Fibroblast of skin of abdomen (primary cell): ENCODE results near the gene TLCD5.

Experiments
- DNase-seq: peaks from one replicate; pipeline ENCODE4 v3.0.0-alpha.2; 2013

The TLCD5 gene

DNA sequence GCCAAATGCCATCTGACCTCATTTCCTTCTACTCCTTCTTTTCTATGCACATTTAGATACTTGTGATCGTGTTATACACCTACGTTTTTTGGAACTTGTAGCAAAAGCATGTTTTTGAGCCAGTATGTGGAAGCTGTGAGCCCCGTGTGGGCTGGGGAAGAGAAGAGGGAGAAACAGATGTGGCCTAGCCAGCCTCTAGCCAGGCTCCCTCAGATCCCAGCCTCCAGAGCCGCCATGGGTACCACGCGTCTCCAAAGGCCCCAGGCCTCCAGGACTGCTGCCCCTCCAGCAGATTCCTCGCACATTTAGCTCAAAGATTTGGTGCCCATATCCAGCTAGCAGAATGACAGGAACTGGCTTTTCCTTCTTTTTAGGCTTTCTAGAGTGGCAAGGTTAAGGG is 17.0 kb upstream of the TLCD5 start:
- DNase-seq: no peak

DNA sequence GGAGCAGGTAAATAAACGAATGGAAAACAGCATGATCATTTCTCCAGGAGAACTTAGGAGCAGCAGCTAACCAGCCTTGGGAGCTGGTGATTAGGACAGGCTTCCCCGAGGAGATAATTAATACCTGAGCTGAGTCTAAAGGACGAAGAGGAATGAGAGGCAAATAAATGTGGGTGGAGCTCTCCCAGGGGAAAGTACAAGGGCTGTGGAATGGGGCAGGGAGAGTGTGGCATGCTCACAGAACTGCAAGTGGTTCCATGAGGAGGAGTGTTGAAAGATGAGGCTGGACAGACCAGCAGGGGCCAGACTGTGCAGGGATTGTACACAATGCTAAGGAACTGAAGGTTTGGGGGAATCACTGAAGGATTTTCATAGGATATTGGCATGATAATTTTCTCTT is 14.2 kb upstream of the TLCD5 start:
- no peak for DNase-seq

DNA sequence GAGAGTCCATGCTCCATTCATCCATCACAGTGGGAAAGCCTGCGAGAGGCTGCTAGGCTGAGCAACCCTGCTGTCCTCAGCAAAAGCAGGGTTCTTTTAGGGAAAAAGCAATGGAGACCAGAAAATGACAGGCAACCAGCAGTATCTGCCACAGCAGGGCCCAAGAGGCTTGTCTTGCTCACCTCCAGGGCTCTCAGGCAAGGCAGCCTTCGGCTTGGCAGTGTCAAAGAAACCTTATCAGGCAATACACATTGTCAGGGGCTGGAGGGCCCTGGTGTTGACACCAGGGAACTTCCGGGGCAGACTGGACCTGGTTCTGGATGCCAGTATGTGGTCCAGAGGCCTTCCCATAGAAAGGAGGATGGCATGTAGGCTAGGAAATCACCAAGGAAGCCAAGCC is 10.2 kb upstream of the TLCD5 start:
- no peak for DNase-seq

DNA sequence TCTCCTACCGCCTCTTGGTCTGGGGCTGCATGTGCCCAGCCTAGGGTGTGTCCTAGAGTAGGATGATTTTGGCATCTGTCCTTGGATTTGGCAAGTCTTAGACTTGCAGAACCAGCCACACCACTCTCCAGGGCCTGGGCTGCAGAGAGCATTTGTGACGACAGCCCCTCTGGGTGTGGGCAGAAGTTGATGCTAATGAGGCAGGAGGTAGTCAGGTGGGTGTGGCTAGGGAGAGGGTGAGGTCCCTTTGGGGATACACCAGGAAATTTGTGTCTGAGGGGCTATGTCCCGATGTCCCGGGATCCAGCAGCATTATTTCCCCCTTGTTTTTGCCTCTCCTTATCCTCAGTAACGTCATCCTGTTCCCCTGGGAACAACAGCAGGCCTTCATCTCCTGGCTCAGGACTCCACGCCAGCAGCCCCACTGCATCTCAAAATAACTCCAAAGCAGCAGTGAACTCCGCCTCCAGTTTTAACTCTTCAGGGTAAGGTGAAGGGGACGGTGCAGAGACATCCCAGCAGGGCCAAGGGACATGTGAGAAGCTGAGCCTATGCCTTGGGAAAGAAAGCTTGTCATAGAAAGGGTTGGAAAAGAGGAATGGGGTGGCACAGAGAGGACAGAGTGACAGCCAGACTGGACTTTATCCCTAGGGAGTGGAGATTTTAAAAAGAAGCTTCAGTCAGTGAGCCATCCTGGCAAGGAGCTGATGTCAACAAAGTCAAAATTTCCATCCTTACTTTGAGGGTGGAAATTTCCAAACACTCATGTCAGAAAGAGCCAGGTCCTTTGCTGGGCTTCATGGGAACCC is 8.0 kb upstream of the TLCD5 start:
- no peak for DNase-seq

DNA sequence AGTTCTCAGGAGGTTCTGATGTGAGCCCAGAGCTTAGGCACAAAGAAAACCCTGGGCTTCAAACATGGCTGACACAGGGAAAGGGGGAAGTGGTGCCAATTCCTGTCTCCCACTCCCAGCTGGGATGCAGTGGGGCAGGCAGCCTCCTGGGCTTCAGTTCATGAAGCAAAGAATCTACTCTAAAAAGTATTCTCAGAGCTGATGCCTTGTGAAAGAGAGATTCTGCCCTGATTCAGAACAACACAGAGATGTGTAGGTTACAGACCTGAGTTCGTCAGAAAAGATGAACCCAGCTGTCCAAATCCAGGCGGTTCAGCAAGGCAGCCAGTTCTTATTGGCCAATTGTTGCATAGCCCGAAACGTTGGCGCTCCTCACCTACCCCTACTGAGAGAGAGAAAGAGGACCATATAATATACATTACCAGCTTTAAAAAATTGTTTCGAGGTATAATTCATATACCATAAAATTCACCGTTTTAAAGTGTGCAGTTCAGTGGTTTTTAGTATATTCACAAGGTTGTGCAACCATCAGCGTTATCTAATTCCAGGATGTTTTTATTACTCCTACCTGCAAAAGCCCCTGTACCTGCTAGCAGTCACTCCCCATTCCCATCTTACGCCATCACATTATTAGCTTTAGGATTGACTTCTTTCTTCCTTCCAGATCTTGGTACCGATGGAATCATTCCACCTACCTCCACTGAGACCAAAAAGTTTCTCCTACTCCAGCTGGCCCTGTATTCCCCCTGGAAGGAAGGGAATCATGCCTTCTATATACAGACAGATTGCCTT is 7.2 kb upstream of the TLCD5 start:
- DNase-seq: no peak

DNA sequence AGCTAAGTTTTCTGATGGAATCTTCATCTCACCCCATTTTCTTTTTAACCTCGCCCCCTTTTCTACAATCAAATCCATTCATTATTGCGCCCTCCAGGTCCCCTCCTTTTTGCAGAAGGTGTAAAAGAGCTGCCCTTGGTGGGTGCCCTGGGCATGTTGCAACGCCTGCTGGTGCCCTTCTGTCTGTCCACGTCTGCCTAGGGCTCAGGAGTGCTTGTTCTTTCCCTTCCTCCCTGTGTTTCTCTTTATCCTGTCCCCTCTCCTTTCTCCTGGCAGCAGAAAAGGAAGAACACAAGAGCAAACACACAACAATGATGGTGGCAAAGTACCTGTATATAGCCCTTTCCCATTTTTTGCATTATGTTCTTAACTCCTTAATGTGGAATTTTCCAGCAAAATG is 6.2 kb upstream of the TLCD5 start:
- no peak for DNase-seq

DNA sequence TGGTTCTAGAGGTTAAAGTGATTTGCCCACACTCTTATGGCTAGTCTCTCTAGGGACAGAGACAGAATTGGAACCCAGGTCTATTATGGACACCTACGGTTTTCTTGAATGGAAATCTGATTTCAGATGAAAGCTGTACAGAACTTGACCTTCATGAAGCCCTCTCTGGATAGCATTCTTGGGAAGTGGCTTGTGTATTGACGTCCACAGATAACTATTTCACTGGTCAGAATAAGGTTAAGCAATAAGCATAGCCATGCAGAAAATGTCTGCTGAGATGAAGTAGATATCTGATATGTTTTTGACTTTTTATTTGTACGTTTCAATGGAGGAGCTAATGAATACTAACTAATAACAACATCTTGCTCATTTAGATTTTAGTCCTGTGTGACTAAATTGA is 1.1 kb downstream of the TLCD5 start:
- DNase-seq: no peak

DNA sequence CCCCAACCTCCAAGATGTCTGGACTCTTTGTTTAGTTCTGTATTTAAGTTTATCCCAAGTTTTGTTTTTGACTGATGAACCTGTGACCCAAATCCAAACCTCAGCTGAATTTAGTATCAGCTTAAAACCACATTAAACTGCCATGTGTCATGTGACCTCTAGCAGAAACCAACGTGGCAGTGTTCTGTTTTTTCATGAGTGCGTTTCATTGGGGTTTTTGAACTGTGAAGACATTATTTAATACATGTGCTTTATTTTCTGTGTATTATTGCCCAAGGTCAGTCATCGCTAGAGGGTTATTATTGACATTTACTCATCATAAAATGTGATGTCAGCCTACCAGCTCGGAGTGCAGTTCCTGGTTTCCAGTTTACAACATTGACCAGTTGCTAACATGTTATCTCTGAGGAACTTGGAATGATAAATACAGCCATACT is 1.8 kb downstream of the TLCD5 start:
- no peak for DNase-seq

DNA sequence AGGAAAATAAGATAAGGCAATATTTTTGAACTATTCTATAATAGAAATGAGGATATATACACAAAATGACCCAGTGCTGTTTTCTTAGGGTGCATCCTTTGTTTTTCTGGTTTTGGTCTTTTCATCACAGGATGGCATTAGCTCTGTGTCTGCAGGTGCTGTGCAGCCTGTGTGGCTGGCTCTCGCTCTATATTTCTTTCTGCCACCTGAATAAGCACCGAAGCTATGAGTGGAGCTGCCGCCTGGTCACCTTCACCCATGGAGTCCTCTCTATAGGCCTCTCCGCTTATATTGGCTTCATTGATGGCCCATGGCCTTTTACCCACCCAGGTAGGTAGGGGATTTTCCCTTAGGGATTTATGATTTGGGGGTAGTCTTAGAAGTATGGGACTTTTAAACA is 2.2 kb downstream of the TLCD5 start:
- no peak for DNase-seq

DNA sequence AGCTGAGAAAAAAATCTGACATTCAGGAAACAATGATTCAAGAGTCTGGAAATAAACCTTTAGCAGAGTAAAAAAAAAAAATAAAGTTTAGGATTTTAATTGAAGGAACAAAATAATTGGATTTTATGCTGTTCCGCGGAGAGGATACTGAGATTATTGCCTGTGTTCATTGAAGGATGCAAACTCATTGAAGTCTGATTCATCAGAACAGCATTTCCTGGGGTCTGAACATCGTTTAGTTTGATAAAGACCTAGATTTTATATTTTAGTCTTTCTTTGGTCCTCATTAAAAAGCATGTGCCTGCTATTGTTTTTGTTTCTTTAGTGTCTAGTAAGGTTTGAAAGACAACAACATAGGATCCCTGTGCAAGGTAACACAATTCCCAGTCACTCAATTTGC is 4.5 kb downstream of the TLCD5 start:
- no peak for DNase-seq

DNA sequence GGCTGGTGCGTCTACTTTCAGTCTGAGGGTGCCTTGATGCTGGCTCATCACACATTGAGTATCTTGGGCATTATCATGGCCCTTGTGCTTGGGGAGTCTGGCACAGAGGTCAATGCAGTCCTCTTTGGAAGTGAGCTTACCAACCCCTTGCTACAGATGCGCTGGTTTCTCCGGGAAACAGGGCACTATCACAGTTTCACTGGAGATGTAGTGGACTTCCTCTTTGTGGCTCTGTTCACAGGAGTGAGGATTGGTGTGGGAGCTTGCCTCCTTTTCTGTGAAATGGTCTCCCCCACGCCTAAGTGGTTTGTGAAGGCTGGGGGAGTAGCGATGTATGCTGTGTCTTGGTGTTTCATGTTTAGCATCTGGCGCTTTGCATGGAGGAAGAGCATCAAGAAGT is 4.9 kb downstream of the TLCD5 start:
- no peak for DNase-seq

DNA sequence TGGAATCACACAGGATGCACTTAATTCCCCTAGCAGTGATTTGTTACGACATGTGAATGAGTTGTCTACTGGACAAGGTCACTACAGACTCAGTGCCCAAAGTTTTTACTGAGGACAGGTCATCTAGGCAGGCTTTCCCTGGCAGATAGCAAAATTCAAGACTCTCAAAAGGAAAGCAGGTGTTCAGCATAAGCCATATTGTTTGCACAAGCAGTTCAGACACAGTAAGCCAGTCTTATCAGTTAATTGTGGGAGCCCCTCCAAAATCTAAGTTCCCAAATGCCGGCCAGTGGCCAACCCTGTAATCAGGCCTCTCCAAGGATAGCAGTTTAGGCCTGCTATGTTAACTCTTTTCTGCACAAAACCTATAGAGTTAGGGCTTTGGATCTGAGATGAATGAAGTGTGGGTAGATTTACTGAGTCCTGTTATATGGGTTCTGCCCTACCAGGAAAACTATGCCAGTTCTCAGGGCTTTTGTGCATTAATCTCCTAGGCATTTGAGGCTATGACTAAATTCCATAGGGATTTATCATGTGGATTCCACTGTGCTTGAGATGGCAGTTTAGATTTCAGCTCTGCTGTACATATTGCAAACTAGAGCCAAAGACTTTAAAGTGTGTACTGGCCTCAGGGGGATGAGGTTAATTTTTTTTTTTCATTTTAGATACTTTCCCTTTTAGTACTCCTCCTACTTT is 6.3 kb downstream of the TLCD5 start:
- DNase-seq: peak; percentile 94

DNA sequence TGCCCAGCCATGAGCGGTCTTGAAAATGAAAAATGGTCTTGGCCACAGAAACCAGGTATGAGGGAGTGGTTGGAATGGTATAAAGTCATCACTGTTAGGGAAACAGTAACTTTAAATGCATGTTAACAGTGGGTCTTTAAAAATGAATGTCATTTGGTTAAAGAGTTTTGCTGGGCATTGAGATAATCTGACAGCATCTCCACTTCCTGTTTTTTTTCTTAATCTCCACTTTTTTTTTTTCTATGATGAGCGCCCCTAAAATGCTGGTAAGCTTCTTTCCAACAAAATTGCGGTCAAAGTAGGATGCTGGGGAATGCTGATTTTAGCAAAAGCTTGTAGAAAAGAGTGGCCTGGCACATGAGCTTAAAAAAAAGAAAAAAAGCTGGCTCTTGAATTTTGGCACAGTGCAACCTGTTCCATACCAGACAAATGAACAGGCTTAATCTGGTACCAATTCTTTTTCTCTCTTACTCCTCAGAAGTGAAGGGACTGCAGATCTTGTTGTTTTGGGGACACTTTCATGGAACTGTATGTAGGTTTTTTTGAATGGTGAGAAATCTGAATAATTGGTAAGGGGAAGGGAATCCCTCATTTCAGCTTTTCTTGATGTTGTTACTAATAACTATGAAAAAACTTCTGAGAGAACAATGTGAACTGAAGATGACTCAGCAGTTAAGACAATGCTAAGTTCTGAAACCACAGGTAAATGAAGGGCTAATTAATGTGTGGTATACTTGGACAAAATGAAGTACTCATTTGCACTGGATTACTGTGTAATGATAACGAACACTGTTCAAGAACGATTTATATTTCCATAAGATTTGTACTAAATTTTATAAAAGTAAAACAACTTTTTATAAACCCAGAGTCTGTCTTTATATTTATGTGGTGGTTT is 8.0 kb downstream of the TLCD5 start:
- no peak for DNase-seq

DNA sequence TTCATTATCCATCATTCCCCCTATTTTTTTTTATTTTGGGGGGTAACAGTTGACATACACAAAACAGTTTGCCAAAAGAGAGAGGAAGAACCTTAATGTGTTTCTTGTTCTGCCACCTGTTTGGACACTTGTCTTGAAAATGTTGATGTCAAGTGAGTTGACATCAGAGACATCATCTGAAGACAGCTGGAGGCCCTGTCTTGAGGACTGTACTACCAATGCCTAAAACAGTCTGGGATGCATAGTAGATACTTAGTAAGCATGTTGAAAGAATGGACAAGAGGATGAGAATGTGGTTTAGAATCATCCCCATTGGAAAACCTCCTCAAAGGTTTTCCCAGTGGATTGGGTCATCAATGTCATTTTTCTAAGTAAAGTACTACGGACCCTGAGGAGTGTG is 8.7 kb downstream of the TLCD5 start:
- DNase-seq: no peak

DNA sequence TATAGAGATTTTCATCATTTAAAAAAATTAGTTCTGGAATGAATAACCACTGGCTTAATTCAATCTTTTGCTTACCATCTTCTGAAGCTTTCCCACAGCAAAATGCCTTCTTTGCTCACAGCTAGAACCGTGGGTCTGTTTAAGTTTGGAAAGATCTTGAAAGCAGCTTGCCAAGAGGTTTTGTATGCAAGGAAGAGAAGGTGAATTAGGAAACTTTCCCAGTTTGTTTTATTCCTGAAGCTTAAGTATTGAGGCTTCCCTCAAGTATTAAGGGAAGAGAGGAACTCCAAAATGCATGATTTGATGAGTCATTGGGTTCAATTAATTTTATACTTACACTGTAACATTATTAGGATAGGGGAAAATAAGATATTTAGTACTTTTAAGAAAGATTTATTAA is 9.2 kb downstream of the TLCD5 start:
- no peak for DNase-seq

DNA sequence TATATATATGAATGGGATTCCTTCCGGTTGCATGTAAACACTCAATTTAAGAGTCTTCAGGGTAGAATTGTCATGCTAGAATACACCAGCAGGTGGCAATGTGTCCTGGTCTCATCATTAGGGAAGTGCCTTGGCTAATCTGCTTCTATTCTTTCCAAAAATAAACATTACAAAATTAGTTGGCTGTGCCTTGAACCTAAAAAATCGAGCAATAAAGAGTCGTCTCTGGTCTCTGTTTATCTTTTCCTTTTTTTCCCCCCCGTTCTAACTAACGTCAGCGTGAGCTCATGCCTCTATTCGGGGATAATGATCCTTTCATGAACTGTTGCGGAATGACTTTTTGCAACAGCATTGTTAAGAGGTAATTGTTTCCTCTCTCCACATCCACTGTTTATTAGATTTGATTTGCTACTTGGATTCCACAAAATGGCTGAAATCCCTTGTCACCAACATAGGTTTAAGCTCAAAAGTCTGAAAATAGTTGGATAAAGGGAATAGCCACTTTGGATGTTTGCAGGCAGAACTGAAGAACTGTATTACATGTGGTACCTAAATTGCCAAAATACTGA is 9.9 kb downstream of the TLCD5 start:
- peak; percentile 83 for DNase-seq

DNA sequence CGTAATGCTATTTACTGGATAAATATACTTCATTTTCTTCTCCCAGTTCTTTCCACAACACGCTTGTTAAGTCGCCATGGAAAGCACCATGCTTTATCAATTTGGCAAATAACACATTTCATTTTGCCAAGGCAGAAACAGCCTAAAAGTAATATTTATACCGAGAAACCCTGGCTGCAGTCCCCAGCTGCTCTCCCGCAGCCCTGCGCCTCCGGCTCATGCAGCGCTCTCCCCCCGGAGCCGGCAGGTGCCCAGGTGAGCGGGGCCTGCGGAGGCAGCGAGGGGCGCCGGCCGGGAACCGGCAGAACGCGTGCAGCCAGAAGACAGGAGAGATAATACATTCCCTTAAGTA is 10.4 kb downstream of the TLCD5 start:
- DNase-seq: no peak

DNA sequence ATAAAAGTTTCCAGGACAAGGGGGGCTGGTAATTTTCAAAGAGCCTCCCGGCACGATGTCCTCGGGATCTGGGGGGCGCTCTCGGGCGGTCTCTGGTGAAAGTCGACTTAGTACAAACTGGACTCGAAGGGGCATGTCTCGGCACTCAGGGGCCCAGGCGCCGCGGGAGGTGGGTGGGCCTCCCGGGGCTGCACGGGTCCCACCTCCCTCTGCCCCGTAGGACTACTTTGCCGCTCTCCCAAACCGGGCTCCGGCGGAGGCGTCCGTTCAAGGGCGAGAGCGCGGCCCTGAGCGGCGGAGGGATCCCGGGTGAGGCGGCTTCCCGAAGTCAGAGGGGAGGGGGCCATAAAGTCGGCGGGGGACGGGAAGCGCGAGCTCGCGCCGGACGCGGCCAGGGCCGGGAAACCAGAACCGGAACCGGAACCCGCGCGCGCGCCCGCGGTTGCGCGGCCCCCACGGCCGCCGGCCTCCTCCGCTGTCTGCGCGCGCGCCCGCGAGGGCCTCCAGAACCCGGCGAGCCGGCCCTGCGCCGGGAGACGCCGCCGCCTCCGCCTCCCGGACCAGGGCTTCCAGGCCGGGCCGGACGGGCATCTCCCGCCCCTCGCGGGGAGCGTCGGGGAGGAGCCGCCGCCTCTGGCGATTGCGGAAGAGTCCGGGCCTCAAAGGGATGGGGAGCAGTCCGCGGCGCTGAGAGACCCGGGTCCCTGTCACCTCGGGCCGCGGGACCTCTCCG is 11.0 kb downstream of the TLCD5 start, which contains the start of gene ARHGEF12:
Gene ARHGEF12, plus strand, starts transcription at position 506 of the 733 bp plus-strand sequence. CDS start 831 bp downstream, outside the sequence.
- peak; percentile 99 for DNase-seq

DNA sequence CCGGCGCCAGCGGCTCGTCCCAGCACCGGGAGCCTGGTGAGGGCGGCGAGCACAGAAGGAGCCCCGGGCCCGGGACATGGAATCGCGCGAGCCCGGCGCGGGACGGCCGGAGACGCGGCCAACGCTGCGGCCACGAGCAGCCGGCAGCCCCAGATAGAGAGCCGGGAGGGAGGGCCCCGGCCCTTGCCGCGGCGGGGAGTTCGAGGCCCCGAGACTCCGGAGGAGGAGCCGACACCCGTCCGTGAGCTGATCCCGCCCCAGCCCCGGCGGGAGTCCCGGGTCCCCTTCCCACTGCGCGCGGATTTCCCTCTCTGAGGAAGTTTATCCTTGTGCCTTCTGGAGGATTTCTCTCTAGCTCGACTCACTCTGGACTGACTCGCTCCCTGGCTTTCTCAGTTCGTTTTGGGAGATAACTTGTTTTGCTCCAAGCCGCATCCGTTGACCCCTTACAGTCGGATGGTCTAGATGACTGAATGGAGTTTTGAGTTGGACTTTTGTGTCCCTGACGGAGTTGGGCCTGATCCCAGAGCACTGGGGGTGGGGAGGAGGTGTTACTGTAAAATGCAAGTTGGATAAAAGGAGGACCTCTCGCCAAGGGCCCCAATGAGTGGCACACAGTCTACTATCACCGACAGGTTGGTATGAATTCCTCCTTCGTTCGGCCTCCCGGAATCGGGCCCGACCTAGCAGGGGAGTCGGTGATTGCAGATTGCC is 11.7 kb downstream of the TLCD5 start:
- DNase-seq: no peak

DNA sequence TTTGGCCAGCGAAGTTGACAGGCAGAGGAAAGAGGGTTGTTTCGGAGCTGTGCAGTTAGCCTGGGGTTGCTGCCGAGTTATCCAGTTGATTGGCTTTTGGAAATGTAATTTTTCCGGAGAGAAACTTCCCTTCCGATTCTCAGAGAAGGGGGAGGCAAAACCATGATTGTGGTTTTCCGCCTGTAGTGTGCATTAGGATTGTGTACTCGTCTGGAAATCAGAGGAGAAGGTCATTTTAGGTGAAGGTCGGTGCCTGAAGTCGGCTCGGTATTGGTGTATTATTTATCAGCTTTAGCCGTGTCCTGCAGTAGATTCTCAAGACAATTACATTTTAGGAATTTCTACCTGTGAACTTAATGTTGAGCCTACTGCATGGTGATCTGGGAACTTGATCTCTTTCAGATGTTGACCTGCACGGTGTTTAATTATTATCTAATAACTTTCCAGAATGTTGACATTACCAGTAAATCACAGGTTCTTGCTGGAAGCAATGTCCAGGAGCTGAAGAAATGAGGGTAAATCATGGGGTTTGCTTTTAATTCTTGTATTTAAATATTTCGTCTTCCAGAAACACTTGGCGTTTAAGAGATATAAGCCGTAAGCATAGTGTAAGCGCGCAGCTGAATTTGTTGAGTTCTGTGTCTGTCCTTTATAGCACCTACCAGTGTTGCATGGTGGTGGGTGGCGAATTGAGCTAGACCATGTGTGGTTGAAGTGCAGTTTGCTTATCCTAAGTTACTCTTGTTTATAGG is 12.4 kb downstream of the TLCD5 start:
- DNase-seq: no peak
